MM.1S (cell line): ENCODE results near the gene PPP1R16B.

Experiments used
- CTCF ChIP-seq: fragments of 300-600 bp; sonication (generic); IDR thresholded peaks from 2 replicates; pipeline ENCODE4 v1.5.1; 2016; ENCODE audit warnings: antibody characterized with exemption, low read length, mixed read lengths
- EZH2 ChIP-seq: fragments of 300-600 bp; sonication (generic); optimal IDR thresholded peaks from 2 replicates; pipeline ENCODE3; 2017; ENCODE audit warnings: low read depth, mild to moderate bottlenecking, antibody characterized with exemption, low read length, mixed read lengths

- TF ChIP-seq CTCF (no peak), EZH2 (no peak)
These were observed 112.2 kb downstream of the PPP1R16B start for GRCh38 chr20:38917657-38918056.
